GM12891 (cell line): ENCODE measurements around the gene SDC4.

Experiments used
- POLR2A ChIP-seq: IDR thresholded peaks from 2 replicates; pipeline ENCODE4 v1.6.1; 2011; ENCODE audit warnings: low read depth, low read length, control low read depth
- POLR2AphosphoS5 ChIP-seq: IDR thresholded peaks from 2 replicates; pipeline ENCODE4 v1.6.1; 2011; ENCODE audit warnings: low read depth, low read length, control low read depth
- SPI1 ChIP-seq: IDR thresholded peaks from 2 replicates; pipeline ENCODE4 v1.6.1; 2011; ENCODE audit warnings: low read depth, low read length, control low read depth
- TAF1 ChIP-seq: IDR thresholded peaks from 2 replicates; pipeline ENCODE4 v1.6.1; 2011; ENCODE audit warnings: low read depth, low read length, control low read depth

GRCh38 chr20:45300961-45301360, 47.3 kb downstream of the SDC4 start:
- TF ChIP-seq POLR2A (no peak), POLR2AphosphoS5 (no peak), TAF1 (no peak), SPI1 (no peak)
